GM18508 (cell line): ENCODE measurements around the gene PRDX2.
"Not testable (repeated sequence)": the region's sequence is repeated elsewhere in the genome, so short reads cannot be mapped to it uniquely, and the experiment has no call there.

Experiments used
- ATAC-seq: cut with Tn5 transposase; IDR thresholded peaks from one replicate; pipeline ENCODE4 v1.9.1; 2021; ENCODE audit warnings: moderate number of reproducible peaks; ENCODE audit not compliant: insufficient read depth, unreplicated experiment

The PRDX2 gene

GRCh38 chr19:12801466-12802266 is at the start of gene PRDX2, which contains the start of gene THSD8:
Gene PRDX2, minus strand, starts transcription at chr19:12801800. Its CDS starts 539 bp downstream, at chr19:12801261.
Gene THSD8, plus strand, starts transcription at chr19:12802069. Its CDS starts 3 bp downstream, at chr19:12802072.
- no peak for ATAC-seq

DNA sequence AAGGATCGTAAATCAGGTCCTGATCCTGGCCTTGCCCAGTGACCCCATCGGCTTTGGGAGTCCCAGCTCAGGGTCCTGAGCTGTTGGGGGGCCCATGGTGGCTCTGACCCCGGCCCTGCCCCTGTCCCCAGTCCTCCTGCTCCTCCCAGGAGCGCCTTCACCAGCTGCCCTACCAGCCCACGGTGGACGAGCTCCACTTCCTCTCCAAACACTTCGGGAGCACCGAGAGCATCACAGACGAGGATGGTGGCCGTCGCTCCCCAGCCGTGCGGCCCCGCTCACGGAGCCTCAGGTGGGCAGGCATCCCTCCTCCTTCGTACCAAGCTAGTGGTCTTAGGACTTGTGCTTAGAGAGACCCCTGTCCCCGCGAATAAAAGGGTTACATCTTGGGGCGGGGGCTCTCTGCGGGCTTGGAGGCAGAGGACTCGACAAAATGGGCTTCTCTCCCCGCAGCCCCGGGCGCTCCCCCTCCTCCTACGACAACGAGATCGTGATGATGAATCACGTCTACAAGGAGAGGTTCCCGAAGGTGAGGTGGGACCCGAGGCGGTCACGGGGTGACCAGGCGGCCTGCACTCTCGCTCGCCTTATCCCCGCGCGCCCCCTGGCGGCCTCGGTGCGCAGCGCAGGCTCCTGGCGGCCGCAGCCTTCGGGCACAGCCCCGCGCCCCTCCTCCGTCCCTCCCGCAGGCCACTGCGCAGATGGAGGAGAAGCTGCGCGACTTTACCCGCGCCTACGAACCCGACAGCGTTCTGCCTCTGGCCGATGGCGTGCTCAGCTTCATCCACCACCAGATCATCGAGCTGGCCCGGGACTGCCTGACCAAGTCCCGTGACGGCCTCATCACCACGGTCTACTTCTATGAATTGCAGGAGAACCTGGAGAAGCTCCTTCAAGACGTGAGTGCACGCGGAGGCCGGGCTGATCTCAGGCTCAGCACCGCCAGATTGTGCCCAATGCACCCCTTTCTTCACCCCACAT is 45.8 kb upstream of the PRDX2 start:
- no peak for ATAC-seq

- ATAC-seq, result not testable (repeated sequence)
Observed at GRCh38 chr19:12846613-12847012, 45.0 kb upstream of the PRDX2 start.

GRCh38 chr19:12843999-12844732 is 42.6 kb upstream of the PRDX2 start:
- no peak for ATAC-seq

GRCh38 chr19:12843328-12843727 is 41.7 kb upstream of the PRDX2 start:
- no peak for ATAC-seq

DNA sequence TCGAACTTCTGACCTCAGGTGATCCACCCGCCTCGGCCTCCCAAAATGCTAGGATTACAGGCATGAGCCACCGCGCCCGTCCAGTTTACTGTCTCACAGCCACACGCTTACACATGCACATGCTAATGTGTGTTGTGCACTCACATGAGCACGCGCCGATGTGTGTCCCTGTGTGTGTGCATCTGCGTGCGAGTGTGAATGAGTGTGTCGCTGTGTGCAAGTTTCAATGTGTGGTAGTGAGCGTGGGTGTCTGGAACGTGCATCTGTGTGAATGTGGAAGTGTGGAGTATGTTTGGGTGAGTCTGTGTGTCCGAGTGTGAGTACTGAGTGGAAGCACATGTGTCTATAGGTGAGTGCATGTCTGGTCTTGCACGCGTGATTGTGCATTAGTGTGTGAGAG is 40.9 kb upstream of the PRDX2 start:
- no peak for ATAC-seq

DNA sequence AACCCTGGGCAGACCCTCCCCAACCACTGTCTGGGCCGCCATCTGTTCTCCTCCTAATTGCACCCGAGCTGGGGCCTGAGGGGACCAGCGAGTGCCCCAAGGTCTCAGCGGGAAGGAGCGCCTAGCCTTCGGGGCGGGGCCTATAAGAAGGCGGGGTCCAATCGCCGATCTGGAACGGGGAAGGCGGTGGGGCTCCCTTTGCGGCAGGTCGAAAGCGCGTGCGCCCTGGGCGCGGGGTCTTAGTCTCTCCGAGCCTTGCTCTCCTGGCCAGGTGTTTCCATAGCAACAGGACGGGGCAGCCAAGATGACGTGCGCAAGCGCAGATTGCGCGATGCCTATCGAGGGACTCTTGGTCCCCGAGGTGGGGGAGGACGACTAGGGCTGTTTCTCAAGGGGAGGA is 39.5 kb upstream of the PRDX2 start:
- ATAC-seq, result no peak

DNA sequence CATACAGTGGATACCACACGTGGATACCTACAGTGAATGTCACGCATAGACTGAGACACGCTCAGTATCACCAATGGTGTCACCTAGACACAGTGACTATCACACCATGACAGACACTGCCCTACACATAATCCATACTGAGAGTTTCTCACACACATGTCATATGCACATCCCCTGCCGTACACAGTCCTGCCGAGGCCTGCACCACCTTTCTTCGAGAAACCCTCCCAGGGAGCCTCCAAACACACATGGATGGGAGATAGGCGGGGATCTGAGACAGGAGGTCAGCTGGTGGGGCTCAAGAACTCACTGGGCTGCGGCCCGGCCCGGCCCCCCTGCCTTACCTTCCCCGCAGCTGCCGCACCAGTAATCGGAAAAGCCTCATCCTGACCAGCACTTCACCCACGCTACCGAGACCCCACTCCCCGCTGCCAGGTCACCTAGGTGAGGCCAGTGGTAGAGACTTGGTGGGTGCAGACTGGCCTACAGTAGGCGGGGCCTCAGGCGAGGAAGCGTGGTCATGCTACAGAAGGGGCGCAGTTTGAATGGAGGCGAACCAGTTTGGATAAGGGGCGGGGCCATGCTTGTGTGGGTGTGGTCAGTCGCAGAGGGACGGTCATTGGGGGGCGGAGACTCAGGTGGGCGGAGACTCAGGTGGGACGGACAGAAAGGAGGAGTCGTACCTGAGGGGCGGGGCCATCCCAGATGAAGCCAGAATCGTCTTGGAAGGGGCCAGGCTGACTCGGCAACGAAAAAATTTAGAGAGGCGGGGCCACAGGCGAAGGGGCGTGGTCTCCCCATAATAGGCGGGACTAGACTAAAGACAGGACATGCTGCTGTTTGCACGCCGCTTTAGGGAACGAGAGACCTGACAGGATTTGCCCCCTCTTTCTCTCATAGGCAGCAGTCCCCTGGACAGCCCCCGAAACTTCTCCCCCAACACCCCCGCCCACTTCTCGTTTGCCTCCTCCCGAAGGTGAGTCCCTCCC is 38.8 kb upstream of the PRDX2 start:
- no peak for ATAC-seq

DNA sequence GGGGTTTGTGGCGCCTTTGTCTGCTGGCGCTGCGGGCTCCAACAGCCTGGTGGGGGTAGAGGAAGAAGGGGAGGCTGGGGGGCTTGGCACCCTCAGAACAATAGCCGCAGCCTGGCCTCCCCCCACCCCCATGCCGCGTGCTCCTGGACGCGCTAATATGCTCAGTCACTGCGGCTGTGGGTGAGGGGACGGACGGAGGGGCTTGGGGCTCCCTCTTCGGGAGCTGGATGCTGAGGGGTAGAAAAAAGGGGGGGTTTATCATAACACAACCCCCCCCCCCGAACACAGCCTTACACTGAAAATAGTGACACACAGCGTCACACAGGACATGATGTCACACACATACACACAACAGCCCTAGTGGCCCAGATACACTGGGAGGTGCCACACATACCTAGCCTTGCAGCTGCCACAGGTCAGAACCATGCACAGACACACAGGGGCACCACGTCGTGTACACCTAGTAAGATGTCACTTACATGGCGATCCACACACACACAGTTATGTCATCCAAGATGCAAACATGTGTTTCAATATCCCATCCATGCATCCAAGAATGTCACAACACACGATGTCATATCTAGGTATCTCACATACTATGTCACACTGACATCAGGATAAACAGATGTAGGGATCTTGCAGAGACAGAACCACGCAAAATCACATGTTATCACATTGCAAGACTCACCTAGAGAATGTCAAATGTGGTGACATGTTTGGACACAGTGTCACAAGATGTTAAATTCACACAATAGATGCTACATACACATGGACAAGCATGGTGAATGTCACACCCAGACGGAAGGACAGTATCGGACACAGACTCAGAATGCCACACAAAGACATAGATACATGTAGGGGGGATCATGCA is 37.5 kb upstream of the PRDX2 start:
- ATAC-seq, result no peak

GRCh38 chr19:12838182-12838885 is 36.7 kb upstream of the PRDX2 start, which contains the start of gene MAST1:
Gene MAST1, plus strand, starts transcription at chr19:12838515. Its CDS starts 58 bp downstream, at chr19:12838573.
- ATAC-seq, result no peak

DNA sequence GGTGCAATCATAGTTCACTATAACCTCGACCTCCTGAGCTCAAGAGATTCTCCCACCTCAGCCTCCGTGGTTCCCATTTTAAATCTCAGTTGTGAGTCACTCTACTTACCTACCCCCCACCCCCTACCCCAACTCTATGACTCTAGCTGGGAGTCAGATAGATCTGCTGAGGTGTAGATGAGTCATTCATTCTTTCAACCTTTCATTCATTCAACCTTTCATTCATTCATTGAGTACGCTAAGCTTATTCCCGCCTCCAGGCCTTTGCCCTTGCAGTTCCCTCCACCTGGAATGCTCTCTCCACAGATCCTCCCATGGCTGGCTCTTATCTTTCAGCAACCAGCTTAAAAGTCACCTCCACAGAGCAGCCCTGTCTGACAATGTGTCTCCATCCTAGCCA is 35.6 kb upstream of the PRDX2 start:
- no peak for ATAC-seq

DNA sequence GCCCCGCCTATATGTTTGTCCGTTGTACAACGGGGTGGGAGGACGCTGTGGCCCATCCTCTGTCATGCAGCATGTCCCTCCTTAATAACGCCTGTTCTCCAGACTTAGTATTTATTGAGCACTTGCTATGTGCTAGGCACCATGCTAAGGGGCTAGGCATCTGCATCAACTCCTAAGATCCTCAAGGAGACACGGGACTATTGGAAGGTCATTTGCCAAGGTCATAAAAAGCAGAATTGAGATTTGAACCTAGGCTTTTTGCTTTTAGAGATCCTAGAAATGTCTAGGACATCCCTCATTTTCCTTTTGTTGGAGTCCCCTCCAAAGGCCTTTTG is 34.9 kb upstream of the PRDX2 start:
- ATAC-seq, result no peak

GRCh38 chr19:12834976-12835757 is 33.6 kb upstream of the PRDX2 start:
- no peak for ATAC-seq

DNA sequence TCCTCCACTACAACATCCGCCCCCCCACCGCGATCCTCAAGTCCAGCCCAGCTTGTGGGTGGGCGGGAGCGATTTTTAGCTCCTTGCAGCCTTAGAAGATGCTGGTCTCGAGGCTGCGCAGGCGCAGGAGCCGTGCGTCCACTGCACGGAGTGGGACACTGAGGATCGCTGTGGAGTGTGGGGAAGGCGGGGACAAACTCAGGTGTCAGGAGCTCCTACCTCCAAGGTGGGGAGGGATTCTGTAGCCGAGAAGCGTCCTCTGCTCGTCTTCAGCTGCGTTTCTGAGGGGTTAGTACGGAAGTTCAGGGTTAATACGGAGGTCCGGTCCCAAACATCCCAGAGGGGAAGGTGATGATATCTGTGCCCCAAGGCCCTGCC is 33.0 kb upstream of the PRDX2 start, which contains the start of gene RTBDN:
Gene RTBDN, minus strand, starts transcription at position 14 of the 378 bp plus-strand sequence. CDS start 4,600 bp downstream, outside the sequence.
- no peak for ATAC-seq

DNA sequence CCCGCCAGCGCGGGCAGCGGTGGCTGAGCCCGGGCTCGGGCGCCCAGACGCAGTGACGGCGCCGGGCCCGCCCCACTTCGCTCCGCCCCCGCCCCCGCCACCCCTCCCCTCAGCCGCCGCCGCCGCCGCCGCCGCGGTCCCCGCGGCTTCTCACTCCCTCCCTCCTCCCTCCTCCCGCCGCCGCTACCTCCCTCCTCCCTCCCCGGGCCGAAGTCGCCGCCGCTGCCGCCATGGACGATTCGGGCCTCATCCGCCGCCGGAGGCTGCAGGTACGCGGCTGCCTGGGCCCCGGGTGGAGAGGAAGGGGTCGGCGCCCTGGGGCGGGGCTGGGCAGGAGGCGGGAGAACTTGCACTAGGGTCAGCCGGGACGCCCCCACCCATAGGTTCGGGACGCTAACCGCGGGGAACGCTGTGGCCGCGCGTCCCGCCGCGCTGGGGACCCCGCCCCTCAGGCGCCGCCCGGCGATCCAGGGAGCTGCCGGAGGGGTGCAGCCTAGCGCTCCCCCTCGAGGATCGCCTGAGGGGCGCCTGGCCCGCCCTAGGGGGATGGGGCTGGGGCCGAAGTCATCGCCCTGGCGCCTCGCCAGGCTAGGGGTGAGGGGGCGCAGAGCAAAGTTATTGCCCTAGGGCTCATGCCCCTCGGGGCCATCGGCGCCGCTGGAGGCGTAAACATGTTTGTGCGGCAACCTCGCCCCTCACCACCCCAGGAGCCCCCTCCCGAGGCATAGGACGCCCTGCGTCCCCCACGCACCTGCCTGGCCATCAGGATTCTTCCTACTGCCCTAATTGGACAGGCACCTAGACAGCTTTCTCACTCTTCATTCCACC is 32.4 kb upstream of the PRDX2 start:
- no peak for ATAC-seq

GRCh38 chr19:12833418-12833737 is 31.8 kb upstream of the PRDX2 start:
- no peak for ATAC-seq
